Measurements from ENCODE around the gene SNTB2.
"Not testable (repeated sequence)": the region's sequence is repeated elsewhere in the genome, so short reads cannot be mapped to it uniquely, and the experiment has no call there.

SNTB2 gene

DNA sequence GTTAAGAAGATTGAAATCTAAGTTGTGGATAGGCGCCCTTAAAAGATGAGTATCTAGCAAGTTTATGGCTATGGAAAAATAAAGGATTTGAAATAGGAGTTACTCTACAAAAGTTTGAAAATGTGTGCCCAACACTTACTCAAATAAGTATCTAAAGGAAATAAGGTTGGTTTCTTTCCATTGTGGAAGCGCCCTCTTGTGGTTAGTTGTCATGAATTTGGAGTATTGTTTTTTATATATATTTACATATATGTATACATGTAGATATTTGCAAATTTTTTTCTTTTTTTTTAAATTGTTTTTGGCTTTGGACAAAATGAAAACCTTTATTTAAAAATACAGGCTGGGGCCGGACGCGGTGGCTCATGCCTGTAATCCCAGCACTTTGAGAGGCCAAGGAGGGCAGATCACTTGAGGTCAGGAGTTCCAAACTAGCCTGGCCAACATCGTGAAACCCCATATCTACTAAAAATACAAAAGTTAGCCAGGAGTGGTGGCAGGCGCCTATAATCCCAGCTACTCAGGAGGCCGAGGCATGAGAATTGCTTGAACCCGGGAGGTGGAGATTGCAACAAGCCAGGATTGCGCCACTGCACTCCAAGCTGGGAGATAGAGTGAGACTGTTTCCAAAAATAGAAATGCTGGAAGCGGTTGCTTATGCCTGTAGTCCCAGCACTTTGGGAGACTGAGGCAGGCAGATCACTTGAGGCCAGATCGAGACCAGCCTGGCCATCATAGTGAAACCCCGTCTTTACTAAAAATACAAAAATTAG, 100.2 kb downstream of the SNTB2 start:
- DNase-seq (ENCODE audit: low read depth in 2 of 2), result peak in 1 of 2 donors; percentile 6

DNA sequence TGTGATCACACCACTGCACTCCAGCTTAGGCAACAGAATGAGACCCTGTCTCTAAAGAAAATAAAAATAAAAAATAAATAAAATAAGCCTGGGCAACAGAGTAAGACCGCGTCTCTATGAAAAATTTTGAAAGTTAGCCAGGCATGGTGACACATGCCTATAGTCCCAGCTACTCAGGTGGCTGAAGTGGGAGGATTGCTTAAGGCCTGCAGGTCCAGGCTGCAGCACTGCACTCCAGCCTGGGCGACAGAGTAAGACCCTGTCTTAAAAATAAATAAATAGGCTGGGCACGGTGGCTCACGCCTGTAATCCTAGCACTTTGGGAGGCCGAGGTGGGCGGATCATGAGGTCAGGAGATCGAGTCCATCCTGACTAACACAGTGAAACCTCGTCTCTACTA, 104.7 kb downstream of the SNTB2 start:
- not testable (repeated sequence) for DNase-seq (ENCODE audit: low read depth in 2 of 2)

DNA sequence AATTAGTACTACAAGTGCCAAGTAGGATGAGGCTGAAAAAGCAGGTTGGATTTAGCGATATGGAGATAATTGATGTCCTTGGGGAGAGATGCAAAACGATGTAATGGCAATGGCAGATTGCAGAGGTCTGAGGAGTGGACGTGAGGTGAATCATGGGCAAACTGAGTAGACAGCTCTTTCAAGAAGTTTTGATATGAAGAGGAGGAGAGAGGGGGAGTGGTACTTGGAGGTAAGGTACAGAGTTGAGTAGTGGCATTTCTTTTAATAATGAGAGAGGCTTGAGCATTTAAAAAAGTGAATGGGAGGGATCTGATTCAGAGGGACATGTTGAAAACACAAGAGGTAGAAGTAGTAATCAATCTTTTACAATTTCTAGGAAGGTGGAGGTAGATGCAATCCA, 106.4 kb downstream of the SNTB2 start:
- DNase-seq (ENCODE audit: low read depth in 2 of 2), result no peak

DNA sequence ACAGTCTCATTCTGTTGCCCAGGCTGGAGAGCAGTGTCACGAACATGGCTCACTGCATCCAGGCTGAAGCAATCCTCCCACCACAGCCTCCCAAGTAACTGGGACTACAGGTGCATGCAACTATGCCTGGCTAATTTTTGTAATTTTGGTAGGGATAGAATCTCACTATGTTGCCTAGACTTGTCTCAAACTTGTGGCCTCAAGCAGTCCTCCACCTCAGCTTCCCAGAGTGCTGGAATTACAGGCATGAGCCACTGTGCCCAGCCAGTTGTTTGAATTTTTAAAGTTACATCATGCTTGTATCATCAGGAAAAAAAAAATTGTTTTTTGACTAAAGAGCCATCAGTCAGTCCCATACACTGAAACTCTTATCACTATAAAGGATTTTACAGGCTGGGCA, 107.1 kb downstream of the SNTB2 start:
- DNase-seq (ENCODE audit: low read depth in 2 of 2), result no peak

DNA sequence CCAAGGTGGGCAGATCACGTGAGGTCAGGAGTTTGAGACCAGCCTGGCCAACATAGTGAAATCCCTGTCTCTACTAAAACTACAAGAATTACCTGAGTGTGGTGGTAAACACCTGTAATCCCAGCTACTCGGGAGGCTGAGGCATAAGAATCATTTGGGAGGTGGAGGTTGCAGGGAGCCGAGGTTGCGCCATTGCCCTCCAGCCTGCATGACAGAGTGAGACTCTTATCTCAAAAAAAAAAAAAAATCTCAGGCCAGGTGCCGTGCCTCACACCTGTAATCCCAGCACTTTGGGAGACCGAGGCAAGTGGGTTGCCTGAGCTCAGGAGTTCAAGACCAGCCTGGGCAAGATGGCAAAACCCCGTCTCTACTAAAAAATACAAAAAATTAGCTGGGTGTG, 109.8 kb downstream of the SNTB2 start:
- not testable (repeated sequence) for DNase-seq (ENCODE audit: low read depth in 2 of 2)

DNA sequence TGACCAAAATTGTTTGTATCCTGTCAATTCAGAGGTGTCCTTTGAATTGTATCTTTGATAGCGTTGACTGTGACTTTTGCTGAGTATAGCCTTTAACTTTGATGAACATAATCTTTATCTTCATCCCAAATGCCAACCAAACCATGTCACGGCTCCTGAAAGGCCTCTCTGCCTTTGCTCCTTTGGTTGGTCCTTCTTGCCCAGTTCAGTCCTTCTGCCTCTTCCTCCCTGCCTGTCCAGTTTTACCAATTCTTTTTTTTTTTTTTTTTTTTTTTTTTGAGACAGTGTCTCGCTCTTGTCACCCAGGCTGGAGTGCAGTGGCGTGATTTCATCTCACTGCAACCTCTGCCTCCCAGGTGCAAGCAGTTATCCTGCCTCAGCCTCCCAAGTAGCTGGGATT, 111.3 kb downstream of the SNTB2 start:
- no peak for DNase-seq (ENCODE audit: low read depth in 2 of 2)

DNA sequence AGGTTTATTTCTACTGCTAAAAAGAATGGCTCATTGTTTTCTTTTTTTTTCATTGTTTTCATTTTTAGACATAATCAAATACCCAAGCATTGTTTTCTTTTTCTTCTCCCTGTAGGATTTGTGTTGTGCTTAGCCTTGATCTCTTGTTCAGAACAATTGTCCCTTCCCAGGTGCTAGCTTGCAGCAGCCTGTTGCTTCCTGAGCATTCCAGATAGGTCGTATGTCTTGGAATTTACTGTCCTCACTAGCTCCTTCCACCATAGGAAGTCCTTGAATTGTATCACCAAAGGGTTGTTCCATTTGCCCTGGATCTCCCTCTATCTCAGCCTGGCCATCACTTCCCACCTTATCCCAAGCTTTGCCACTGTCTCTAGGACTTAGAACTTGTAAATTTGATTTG, 114.2 kb downstream of the SNTB2 start:
- DNase-seq (ENCODE audit: low read depth in 2 of 2), result no peak

DNA sequence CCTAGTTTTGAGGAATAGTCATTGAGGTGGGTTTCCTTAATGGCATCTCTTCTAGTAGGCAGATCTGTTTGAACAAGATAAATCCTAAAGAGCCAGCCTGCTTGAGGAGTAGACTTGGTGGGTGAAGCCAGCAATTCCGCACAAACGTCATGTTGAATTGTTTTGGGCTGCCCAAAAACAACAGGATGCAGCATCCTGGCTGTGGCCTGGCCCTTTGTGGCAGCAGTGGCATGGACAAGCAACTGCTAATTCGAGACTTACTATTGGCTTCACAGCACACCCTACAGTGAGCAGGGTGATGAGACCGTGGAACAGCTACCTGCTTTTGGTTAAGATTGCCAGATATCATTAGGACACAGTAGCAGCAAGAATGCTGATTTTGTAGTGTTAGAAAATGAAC, 114.9 kb downstream of the SNTB2 start:
- DNase-seq (ENCODE audit: low read depth in 2 of 2), result no peak

DNA sequence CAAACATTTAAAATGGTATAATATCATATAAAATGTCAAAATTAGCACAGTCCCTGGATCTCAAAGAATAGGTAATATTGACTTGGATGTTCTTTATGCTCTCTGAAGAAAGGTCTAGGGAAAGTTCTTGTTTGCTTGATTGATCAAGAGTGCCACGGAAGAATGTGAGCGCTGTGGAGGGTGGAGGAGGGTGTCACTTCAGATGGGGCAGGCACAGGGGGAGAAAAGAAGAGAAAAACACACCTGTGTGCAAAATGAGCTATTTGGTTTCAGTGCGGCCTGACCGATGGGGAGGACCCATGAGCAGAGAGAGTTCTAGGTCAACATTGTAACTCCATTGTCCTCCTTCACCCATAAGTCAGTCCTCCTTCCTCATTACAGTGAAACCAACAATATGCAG, 115.3 kb downstream of the SNTB2 start:
- no peak for DNase-seq (ENCODE audit: low read depth in 2 of 2)

DNA sequence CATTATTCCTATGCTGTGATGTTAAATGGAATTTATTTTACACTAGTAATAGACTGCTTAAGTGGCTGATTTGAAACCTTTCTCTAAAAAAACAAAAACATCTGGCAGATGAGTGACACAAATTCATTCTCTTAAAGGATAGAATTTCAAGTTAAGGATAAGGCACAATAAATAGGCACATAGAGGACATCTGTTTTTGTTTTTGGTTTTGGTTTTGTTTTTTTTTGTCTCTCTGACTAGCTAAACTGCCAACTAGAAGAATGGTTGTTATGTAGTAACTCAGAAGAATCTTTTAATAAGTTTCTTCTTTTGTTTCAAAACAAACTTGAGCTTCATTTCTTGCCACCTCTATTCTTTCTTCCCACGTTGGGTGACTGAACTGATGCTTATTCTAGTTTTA, 119.1 kb downstream of the SNTB2 start:
- no peak for DNase-seq (ENCODE audit: low read depth in 2 of 2)

DNA sequence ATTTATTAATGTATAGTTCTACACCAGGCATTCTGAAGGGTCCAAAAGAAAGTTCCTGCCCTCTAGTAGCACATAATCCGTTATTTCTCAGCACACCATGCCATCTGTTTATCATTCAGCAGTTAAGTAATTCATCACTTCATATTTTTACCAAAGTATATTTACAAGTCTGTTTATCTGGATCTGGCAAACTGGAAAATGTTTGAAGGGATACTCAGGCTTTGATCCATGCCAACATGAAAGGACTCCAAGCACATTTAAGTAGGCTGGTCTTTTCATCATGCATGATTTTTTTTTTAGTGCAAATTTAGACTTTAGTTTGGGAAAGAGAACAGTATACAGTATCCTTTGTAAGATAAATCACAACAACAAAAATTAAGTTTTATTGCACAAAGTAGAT, 120.1 kb downstream of the SNTB2 start:
- DNase-seq (ENCODE audit: low read depth in 2 of 2), result no peak

DNA sequence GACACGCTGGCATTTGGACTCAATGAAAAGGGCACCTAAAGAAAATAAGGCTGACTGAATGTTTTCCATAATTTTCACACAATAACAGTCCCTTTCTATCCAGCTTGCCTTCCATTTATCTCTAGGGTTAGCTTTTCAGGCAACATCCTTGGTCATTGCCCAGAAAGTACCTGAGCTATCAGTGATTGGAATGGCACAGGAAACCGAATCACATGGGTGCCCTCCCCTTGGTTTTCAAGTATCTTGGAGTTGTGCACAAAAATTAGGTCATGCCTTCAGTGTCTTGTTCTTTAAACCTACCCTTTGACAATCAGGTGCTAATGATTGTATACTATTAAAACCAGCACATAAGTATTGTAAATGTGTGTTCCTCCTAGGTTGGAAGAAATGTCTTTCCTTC, 120.9 kb downstream of the SNTB2 start:
- DNase-seq (ENCODE audit: low read depth in 2 of 2), result no peak

DNA sequence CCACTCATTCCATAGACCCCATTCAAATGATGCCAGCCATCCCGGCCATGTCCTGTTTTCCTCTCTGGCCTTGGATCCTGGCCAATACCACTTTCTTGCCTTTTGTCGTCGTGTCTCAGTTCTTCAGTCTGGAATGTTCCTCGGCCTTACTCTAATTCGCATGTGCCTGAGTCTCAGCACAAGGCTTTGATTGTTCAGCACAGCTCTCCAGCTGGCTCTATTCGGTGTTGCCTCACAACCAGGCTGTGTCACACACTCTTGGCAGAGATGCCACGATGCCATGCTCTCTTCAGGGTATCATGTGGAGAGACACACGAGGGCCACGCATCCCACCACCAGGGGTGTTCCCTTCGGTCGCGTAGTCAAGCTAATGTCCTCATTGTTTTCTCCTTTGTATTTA, 122.4 kb downstream of the SNTB2 start:
- DNase-seq (ENCODE audit: low read depth in 2 of 2), result no peak

DNA sequence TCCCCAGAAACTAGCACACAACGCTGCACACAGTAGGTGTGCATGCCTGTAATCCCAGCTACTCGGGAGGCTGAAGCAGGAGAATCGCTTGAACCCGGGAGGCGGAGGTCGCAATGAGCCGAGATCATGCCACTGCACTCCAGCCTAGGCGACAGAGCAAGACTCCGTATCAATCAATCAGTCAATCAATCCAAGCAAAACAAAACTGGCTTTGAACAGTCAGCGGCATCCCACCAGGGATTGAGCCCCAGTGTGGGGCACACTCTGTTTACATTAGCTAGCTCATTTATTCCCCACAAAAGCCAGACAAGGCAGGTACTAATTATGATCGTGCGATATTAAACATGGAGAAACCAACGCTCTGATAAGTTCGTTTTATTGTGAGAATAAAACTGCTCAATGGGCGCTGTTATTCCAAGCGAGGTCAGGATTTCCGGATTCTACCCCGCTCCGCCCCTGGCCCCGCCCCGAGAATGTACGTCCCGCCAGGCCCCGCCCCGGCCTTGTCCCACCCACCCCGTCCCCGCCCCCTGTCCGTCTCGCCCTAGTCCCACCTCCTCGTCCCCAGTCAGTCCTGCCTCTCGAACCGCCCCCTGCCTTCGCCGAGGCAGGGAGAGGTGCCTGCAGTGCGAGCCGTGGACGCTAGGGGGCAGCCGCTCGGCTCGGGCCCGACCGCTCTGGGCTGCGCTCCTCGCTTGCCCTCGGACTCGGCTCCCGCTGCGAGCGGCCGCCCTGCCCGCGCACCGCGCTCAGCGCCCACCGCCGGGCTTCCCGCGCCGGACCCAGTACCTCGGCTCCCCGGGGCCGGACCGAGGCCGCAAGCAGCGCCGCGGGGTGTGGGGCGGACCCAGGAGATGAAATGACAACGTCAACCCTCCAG, 123.9 kb downstream of the SNTB2 start, which contains the start of gene VPS4A:
Gene VPS4A, plus strand, starts transcription at position 698 of the 880 bp plus-strand sequence. Its CDS starts 162 bp downstream, at position 860.
- DNase-seq (ENCODE audit: low read depth in 2 of 2), result peak; percentile 93 to 97

DNA sequence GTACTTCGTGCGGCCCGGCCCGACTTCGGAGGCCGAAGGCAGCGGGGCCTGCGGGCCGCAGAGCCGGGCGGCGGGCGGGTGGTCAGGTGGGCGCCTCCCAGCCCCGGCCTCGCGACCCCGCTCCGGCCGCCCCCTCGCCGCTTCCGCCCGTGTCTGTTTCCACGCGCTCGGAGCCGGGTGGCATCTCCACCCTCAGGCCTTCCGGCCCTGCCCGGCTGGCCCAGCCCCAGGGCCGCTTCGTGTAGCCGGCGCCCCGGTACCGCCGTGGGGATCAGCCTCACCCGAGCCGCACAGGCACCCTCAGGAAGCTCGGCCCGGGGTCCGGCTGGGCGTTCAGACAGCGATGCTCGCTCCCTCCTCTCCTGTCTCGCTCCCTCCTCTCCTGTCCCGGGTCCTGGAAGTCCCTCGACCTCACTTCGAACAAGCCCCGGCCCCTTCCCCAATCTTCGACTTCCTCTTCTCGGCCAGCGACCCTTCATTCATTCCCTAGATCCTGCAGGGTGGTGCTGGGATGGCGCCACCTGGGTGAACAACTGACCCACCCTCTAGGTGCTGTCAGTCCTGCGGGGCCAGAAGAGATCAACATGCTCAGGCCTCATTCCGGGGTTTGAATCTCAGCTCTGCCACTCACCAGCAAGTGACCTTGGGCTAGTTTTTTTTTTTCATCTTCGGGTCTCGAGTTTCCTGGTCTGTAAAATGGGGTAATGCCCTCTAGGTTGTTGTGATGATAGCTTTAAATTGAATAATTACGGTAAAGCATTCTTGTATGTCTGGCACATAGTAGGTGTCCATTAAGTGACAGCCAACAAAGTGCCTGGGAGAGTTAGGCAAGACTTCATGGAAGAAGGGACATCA, 124.8 kb downstream of the SNTB2 start:
- DNase-seq (ENCODE audit: low read depth in 2 of 2), result no peak

DNA sequence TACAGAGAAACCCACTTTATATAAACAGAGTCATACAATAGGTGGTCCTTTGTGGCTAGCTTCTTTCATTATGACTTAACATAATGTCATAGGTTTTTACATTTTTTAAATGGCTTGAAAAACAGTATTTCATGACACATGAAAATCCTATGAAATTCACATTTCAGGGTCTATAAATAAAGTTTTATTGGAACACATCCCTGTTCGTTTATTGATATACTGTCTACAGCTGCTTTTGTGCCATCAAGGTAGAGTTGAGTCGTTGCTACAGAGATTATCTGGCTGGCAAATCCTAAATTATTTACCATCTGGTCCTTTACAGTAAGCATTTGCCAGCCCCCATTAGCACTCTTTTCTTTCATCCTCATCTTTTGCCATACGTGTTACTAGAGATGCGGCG, 126.5 kb downstream of the SNTB2 start:
- no peak for DNase-seq (ENCODE audit: low read depth in 2 of 2)

DNA sequence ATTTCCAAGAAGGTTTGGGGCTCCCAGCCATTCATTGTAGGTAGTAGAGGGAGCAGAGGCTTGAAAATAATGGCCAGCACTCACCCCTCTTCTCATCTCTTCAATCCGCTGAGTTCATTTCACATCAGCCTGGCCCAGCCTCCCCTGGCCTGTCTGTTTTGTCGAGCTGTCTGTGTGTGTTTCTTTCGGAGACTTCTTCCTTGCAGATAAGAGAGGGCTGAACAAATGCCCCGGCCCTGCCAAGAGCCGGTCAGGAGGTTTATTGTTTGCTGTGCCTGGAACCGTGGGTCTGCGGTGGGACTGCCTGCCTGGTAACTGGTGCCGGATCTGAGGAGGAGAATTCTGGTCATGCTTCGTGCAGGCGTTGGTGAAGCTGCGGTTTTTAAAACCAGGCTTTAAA, 127.6 kb downstream of the SNTB2 start:
- DNase-seq (ENCODE audit: low read depth in 2 of 2), result no peak

DNA sequence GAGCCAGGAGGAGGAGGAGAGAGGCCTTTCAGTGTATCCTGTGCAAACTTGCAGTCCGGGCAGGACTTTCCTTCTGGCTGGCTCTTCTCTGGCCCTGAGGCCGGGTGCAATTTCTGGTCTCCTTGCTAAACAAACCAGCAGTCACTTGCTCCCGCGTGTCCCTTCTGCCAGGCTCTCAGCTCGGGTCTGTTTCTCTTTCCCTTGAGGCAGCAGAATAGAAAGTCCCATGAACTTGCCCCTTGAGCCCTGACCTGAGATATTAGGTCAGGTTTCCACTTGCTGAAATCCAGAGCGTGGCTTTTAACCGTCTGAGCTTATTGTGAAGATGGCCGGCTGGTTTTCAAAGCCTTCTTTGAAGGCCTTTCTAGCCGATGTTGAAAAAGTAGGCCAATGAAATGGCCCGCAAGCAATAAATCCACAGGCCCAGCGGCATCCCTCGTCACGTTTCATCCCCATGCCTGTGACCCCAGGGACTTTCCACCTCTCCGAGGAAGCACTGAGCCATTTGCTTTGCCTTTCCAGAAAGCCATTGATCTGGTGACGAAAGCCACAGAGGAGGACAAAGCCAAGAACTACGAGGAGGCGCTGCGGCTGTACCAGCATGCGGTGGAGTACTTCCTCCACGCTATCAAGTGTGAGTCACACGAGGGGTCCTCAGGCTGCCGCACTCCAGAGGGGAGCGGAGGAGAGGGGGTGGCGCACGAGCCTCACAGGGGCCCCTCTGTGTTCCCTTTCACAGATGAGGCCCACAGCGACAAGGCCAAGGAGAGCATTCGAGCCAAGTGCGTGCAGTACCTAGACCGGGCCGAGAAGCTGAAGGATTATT, 128.7 kb downstream of the SNTB2 start:
- DNase-seq (ENCODE audit: low read depth in 2 of 2), result no peak

DNA sequence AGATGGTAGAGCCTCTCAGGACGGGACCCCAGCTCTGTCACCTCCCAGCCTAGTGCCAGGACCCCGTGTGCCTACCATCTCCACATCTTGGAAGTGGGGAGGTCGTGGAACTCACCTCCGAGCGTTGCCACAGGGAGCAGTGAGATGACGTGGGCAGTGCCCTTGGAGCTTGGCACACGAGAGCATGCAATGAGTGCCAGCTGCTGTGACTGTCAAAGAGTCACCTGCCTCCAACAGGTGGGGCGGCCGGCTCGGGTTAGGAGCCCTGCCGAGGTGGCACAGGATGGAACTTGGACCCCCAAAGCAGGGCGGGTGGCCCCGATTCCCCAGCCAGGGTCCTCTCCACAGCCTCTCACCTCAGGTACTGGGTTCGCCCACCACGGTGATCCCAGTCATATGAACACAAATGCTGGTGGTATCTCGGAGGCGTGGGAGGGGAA, 129.7 kb downstream of the SNTB2 start:
- no peak for DNase-seq (ENCODE audit: low read depth in 2 of 2)

DNA sequence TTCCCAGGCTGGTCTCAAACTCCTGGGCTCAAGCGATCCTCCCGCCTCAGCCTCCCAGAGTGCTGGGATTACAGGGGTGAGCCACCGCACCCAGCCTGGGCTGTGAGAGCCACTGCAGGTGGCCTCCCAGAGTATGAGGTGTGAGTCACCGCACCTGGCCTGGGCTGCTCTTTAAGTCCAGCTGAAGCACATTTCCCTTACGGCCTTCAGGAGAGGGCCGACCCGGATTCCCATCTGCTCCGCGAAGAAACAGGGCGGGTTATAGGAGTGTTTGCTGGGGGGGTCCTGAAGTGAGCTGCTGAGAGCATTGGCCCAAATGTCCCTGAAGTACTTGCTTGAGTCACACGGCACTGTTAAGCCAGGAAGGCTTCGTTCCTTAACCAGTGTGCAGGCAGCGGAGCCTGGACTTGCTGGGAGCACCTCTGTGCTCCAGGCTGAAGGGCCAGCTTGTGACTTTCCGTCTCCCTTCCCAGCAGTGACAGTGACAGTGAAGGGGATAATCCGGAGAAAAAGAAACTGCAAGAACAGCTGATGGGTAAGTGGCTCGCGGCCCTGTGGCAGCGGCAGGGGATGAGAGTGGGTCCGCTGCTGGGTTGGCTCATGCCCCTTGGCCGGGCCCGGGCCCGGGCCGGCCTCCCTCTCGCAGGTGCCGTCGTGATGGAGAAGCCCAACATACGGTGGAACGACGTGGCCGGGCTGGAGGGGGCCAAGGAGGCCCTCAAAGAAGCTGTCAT, 131.4 kb downstream of the SNTB2 start:
- DNase-seq (ENCODE audit: low read depth in 2 of 2), result no peak

Data from activated CD8-positive, alpha-beta memory T cell treated with anti-CD3 and anti-CD28 coated beads for 4 hours (primary cell).